ENCODE results near the gene CCDC88C.

GRCh38 chr14:91424813-91425530 is 7.4 kb upstream of the CCDC88C start:
- TF ChIP-seq CTCF (IDR thresholded peaks at IDR 0.05) (no peak), POLR2A (IDR thresholded peaks at IDR 0.05) (no peak)
